H9 (cell line): ENCODE measurements around the gene TSPAN9. TPM values are rescaled to one million over a fixed set of nuclear protein-coding genes. Genes with fewer than 3 reads are reported as not detected.

Experiments
- DNase-seq: peaks from one replicate; pipeline ENCODE4 v3.0.0-alpha.2; 2017
- H2AFZ ChIP-seq: one replicate; pipeline ENCODE4 v1.6.1; 2013; ENCODE audit warnings: mild to moderate bottlenecking, low read length, control low read depth, moderate library complexity
- H2AK5ac ChIP-seq: 2 replicates; pipeline ENCODE4 v1.6.1; 2013; ENCODE audit warnings: low read length, control low read depth, mixed read lengths; ENCODE audit not compliant: insufficient read length
- H2BK120ac ChIP-seq: one replicate; pipeline ENCODE4 v1.6.1; 2013; ENCODE audit warnings: low read depth, mild to moderate bottlenecking, low read length, control low read depth, inconsistent platforms; ENCODE audit not compliant: poor library complexity, severe bottlenecking
- H2BK12ac ChIP-seq: 2 replicates; pipeline ENCODE4 v1.6.1; 2013; ENCODE audit warnings: low read length, control low read depth, mixed read lengths, low read depth; ENCODE audit not compliant: insufficient read length
- H2BK15ac ChIP-seq: 2 replicates; pipeline ENCODE4 v1.6.1; 2013; ENCODE audit warnings: low read depth, low read length, control low read depth
- H2BK20ac ChIP-seq: one replicate; pipeline ENCODE4 v1.6.1; 2013; ENCODE audit warnings: low read depth, mild to moderate bottlenecking, low read length, control low read depth, inconsistent platforms; ENCODE audit not compliant: poor library complexity, severe bottlenecking
- H2BK5ac ChIP-seq: 2 replicates; pipeline ENCODE4 v1.6.1; 2013; ENCODE audit warnings: low read length, control low read depth, mixed read lengths; ENCODE audit not compliant: insufficient read length
- H3K14ac ChIP-seq: 2 replicates; pipeline ENCODE4 v1.6.1; 2013; ENCODE audit warnings: low read length, control low read depth; ENCODE audit not compliant: insufficient read depth
- H3K18ac ChIP-seq: 2 replicates; pipeline ENCODE4 v1.6.1; 2013; ENCODE audit warnings: low read depth, mild to moderate bottlenecking, mixed read lengths, low read length, control low read depth; ENCODE audit not compliant: insufficient read length
- H3K23ac ChIP-seq: 2 replicates; pipeline ENCODE4 v1.6.1; 2013; ENCODE audit warnings: low read length, control low read depth, mixed read lengths, low read depth; ENCODE audit not compliant: insufficient read length
- H3K23me2 ChIP-seq: 2 replicates; pipeline ENCODE4 v1.6.1; 2013; ENCODE audit warnings: low read depth, mild to moderate bottlenecking, mixed read lengths, low read length, control low read depth; ENCODE audit not compliant: insufficient read length, poor library complexity, severe bottlenecking
- H3K27ac ChIP-seq: 2 replicates; pipeline ENCODE4 v1.5.1; 2013; ENCODE audit warnings: low read length, control low read depth, mixed read lengths, low read depth; ENCODE audit not compliant: insufficient read length
- H3K27me3 ChIP-seq: 2 replicates; pipeline ENCODE4 v1.6.1; 2013; ENCODE audit warnings: low read length, control low read depth, inconsistent platforms; ENCODE audit not compliant: insufficient read depth
- H3K4ac ChIP-seq: 2 replicates; pipeline ENCODE4 v1.6.1; 2013; ENCODE audit warnings: low read depth, mild to moderate bottlenecking, control low read depth, inconsistent platforms, low read length, moderate library complexity
- H3K4me1 ChIP-seq: 2 replicates; pipeline ENCODE4 v1.6.1; 2013; ENCODE audit warnings: low read length, control low read depth, inconsistent platforms; ENCODE audit not compliant: insufficient read depth
- H3K4me2 ChIP-seq: 2 replicates; pipeline ENCODE4 v1.6.1; 2013; ENCODE audit warnings: low read length, control low read depth, mixed read lengths; ENCODE audit not compliant: insufficient read length, insufficient read depth
- H3K56ac ChIP-seq: 2 replicates; pipeline ENCODE4 v1.6.1; 2013; ENCODE audit warnings: low read depth, mild to moderate bottlenecking, mixed read lengths, low read length, control low read depth; ENCODE audit not compliant: insufficient read length
- H3K79me1 ChIP-seq: 2 replicates; pipeline ENCODE4 v1.6.1; 2013; ENCODE audit warnings: low read depth, mild to moderate bottlenecking, moderate library complexity, low read length, control low read depth, inconsistent platforms; ENCODE audit not compliant: insufficient read depth, poor library complexity, severe bottlenecking
- H3K79me2 ChIP-seq: 2 replicates; pipeline ENCODE4 v1.6.1; 2013; ENCODE audit warnings: low read length, control low read depth, inconsistent platforms; ENCODE audit not compliant: insufficient read depth
- H3K9ac ChIP-seq: 2 replicates; pipeline ENCODE4 v1.6.1; 2013; ENCODE audit warnings: low read length, control low read depth, mixed read lengths; ENCODE audit not compliant: insufficient read length; ENCODE audit errors: extremely low read depth
- H3K9me3 ChIP-seq: one replicate; pipeline ENCODE4 v1.6.1; 2013; ENCODE audit warnings: low read depth, low read length, inconsistent platforms; ENCODE audit not compliant: control insufficient read depth
- H3T11ph ChIP-seq: one replicate; pipeline ENCODE4 v1.6.1; 2013; ENCODE audit warnings: mild to moderate bottlenecking, low read length, control low read depth, inconsistent platforms
- H4K20me1 ChIP-seq: one replicate; pipeline ENCODE4 v1.6.1; 2013; ENCODE audit not compliant: control insufficient read depth, insufficient read length, insufficient read depth
- H4K5ac ChIP-seq: 2 replicates; pipeline ENCODE4 v1.6.1; 2013; ENCODE audit warnings: low read depth, mild to moderate bottlenecking, mixed read lengths, low read length, control low read depth; ENCODE audit not compliant: insufficient read length
- H4K8ac ChIP-seq: replicated peaks from 2 replicates; pipeline ENCODE4 v1.6.1; 2013; ENCODE audit warnings: low read length, control low read depth, mixed read lengths, low read depth; ENCODE audit not compliant: insufficient read length
- H4K91ac ChIP-seq: 2 replicates; pipeline ENCODE4 v1.6.1; 2013; ENCODE audit warnings: low read depth, mild to moderate bottlenecking, moderate library complexity, mixed read lengths, low read length, control low read depth; ENCODE audit not compliant: insufficient read length
- H3K27ac Mint-ChIP-seq, 3 experiments: 2 replicates in 2 of 3; 3 replicates in 1 of 3; pipeline ENCODE4 v1.8.0; 2020 to 2021; ENCODE audit warnings: mixed read lengths in 3 of 3, mild to moderate bottlenecking in 1 of 3, moderate library complexity in 1 of 3
- H3K27me3 Mint-ChIP-seq: 2 replicates; pipeline ENCODE4 v1.8.0; 2021; ENCODE audit warnings: low read depth, mild to moderate bottlenecking, moderate library complexity, mixed read lengths
- H3K36me3 Mint-ChIP-seq, 3 experiments: 2 replicates in 2 of 3; 3 replicates in 1 of 3; pipeline ENCODE4 v1.8.0; 2020 to 2021; ENCODE audit warnings: low read depth in 3 of 3, mixed read lengths in 3 of 3; ENCODE audit not compliant: insufficient read depth in 1 of 3
- H3K4me1 Mint-ChIP-seq, 2 experiments: 2 replicates each; pipeline ENCODE4 v1.8.0; 2020; ENCODE audit warnings: mixed read lengths in 2 of 2
- H3K4me3 Mint-ChIP-seq, 2 experiments: 2 replicates in 1 of 2; 3 replicates in 1 of 2; pipeline ENCODE4 v1.8.0; 2020 to 2021; ENCODE audit warnings: mild to moderate bottlenecking in 2 of 2, mixed read lengths in 2 of 2, moderate library complexity in 1 of 2
- H3K9me3 Mint-ChIP-seq, 2 experiments: 2 replicates in 1 of 2; 3 replicates in 1 of 2; pipeline ENCODE4 v1.8.0; 2020; ENCODE audit warnings: mild to moderate bottlenecking in 2 of 2, mixed read lengths in 2 of 2, moderate library complexity in 1 of 2
- WGBS: extraction: QIAGEN DNeasy Blood & Tissue Kit; methylation state at CpG from one replicate; pipeline ENCODE4 v1.1.7; 2013; ENCODE audit warnings: missing lambda C conversion rate, low lambda C conversion rate, mixed read lengths; ENCODE audit not compliant: insufficient read length; ENCODE audit errors: extremely low coverage; 5-methylcytosine and 5-hydroxymethylcytosine counted together
- total RNA-seq: library from RNA; stranded (reverse); gene quantifications from 2 replicates; pipeline ENCODE4 v1.2.1, GENCODE V29; 2021
- TF ChIP-seq, protein P1 (sequence below): fragments of 200-600 bp; sonication (generic); conservative IDR thresholded peaks from 3 replicates; pipeline ENCODE4 v1.8.0; 2021; ENCODE audit warnings: antibody characterized with exemption, mild to moderate bottlenecking

Gene TSPAN9
- total RNA-seq, 1 experiment from 2014 or later, result 19.0 TPM

DNA sequence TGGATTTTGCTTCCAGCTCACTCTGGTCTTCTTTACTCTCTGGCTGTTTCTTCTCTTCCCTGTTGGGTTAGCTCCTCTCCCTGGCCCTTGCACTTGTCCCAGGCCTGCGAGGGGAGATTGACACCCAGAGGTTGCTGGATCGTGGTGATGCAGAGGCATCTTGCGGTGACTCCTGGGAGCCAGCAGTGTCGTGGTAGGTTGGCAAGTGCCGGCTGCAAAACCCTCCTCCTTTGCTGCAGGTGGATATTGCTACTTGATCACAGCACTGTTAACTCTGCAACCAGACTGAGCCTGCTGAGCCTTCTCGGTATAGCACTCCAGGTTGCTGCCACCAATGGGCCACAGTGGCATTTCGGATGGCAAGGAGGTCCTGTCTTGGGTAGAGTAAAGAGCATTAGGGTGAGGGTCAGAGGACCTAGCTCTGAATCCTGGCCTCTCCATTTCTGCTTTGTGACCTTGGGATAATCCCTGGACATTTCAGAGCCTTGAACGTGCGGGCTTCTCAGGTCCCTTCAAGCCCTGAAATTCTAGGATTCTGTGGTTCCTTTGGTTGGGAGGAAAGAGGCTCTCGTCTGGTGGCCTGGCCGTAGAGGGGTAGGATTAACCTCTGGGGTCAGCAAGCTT lies 87.4 kb downstream of the TSPAN9 start:
- WGBS, result no CpG with 5 or more reads among the region's 11 CpGs
- H3K27ac Mint-ChIP-seq, result peak overlapping the region in 2 of 3 experiments; percentile 58 to 93; a peak in 4 of 7 replicates

More for the DNA sequence above, 87.4 kb downstream of the TSPAN9 start:
- Histone ChIP-seq H2BK15ac (no peak overlapping the region), H3T11ph (no peak overlapping the region), H4K5ac (no peak overlapping the region), H3K56ac (no peak overlapping the region), H3K27me3 (no peaks in the 10 kb centered on the region), H2BK120ac (no peak overlapping the region), H3K27ac (no peak overlapping the region), H2AK5ac (no peak overlapping the region), H2BK12ac (no peak overlapping the region), H4K91ac (no peak overlapping the region), H3K4me2 (no peak overlapping the region), H4K20me1 (no peaks in the 10 kb centered on the region), H3K9me3 (peaks cover 5% of the 10 kb centered on the region), H2AFZ (no peak overlapping the region), H3K14ac (no peak overlapping the region), H3K79me1 (no peaks in the 10 kb centered on the region), H3K23ac (no peak overlapping the region), H3K4ac (no peak overlapping the region), H3K4me1 (peaks cover 8% of the 10 kb centered on the region), H2BK5ac (no peak overlapping the region), H2BK20ac (no peak overlapping the region), H3K79me2 (no peaks in the 10 kb centered on the region), H3K18ac (no peak overlapping the region), H3K9ac (no peak overlapping the region), H3K23me2 (no peaks in the 10 kb centered on the region), H4K8ac (no peak overlapping the region)
- TF ChIP-seq, protein P1, sequence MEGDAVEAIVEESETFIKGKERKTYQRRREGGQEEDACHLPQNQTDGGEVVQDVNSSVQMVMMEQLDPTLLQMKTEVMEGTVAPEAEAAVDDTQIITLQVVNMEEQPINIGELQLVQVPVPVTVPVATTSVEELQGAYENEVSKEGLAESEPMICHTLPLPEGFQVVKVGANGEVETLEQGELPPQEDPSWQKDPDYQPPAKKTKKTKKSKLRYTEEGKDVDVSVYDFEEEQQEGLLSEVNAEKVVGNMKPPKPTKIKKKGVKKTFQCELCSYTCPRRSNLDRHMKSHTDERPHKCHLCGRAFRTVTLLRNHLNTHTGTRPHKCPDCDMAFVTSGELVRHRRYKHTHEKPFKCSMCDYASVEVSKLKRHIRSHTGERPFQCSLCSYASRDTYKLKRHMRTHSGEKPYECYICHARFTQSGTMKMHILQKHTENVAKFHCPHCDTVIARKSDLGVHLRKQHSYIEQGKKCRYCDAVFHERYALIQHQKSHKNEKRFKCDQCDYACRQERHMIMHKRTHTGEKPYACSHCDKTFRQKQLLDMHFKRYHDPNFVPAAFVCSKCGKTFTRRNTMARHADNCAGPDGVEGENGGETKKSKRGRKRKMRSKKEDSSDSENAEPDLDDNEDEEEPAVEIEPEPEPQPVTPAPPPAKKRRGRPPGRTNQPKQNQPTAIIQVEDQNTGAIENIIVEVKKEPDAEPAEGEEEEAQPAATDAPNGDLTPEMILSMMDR, result no peak
- Mint-ChIP-seq H3K36me3 (peaks cover 10 to 21% (median 10%) of the 10 kb centered on the region in 3 experiments), H3K27me3 (peaks cover 2% of the 10 kb centered on the region), H3K4me3 (0 out of 5 replicates have a peak overlapping the region, but pooled peaks of 1 of the 2 experiments have one; percentile 16), H3K4me1 (peaks cover 39 to 43% of the 10 kb centered on the region in 2 experiments), H3K9me3 (peaks cover 11 to 17% of the 10 kb centered on the region in 2 experiments)
- DNase-seq, result no peak
